Skeletal muscle satellite cell (primary cell): ENCODE data around the gene CMTM6. TPM values are rescaled to one million over a fixed set of nuclear protein-coding genes. Genes with fewer than 3 reads are reported as not detected.

Experiments used
- H3K27me3 ChIP-seq: 2 replicates; pipeline ENCODE4 v1.7.0; 2013; ENCODE audit warnings: low read length; ENCODE audit not compliant: control insufficient read depth, insufficient read depth
- H3K36me3 ChIP-seq: 2 replicates; pipeline ENCODE4 v1.7.0; 2013; ENCODE audit warnings: mild to moderate bottlenecking, control low read depth, low read length; ENCODE audit not compliant: insufficient read depth
- H3K4me1 ChIP-seq: 2 replicates; pipeline ENCODE4 v1.7.0; 2013; ENCODE audit warnings: low read length; ENCODE audit not compliant: control insufficient read depth, insufficient read depth
- H3K4me2 ChIP-seq: 2 replicates; pipeline ENCODE4 v1.7.0; 2013; ENCODE audit warnings: mild to moderate bottlenecking, low read length
- H3K4me3 ChIP-seq: 2 replicates; pipeline ENCODE4 v1.7.0; 2013; ENCODE audit warnings: low read length
- H3K9ac ChIP-seq: 2 replicates; pipeline ENCODE4 v1.7.0; 2013; ENCODE audit warnings: mild to moderate bottlenecking, low read depth, low read length, moderate library complexity
- H3K9me3 ChIP-seq: replicated peaks from 2 replicates; pipeline ENCODE4 v1.7.0; 2013; ENCODE audit warnings: mild to moderate bottlenecking, control low read depth, low read length
- small RNA-seq: library from RNA; depleted of rRNA; stranded (forward); fragments of <200 nt; gene quantifications from one replicate; pipeline ENCODE3, GENCODE V24; 2012

The CMTM6 gene

GRCh38 chr3:32437896-32438295 lies 64.8 kb downstream of the CMTM6 start:
- no peak overlapping the region for H3K4me2 ChIP-seq
- no peak overlapping the region for H3K9ac ChIP-seq
- H3K9me3 ChIP-seq = no peaks in the 10 kb centered on the region
- H3K27me3 ChIP-seq = no peaks in the 10 kb centered on the region
- peaks cover 12% of the 10 kb centered on the region for H3K4me1 ChIP-seq
- no peaks in the 10 kb centered on the region for H3K36me3 ChIP-seq
- no peak overlapping the region for H3K4me3 ChIP-seq

- Histone ChIP-seq H3K4me1 (peaks cover 11% of the 10 kb centered on the region), H3K9me3 (no peaks in the 10 kb centered on the region), H3K9ac (no peak overlapping the region), H3K4me2 (no peak overlapping the region), H3K36me3 (no peaks in the 10 kb centered on the region), H3K4me3 (no peak overlapping the region), H3K27me3 (no peaks in the 10 kb centered on the region)
These were observed 65.8 kb downstream of the CMTM6 start for GRCh38 chr3:32436816-32437189.

GRCh38 chr3:32435911-32436815 lies 66.5 kb downstream of the CMTM6 start:
- H3K9ac ChIP-seq = no peak overlapping the region
- H3K36me3 ChIP-seq = no peaks in the 10 kb centered on the region
- no peaks in the 10 kb centered on the region for H3K9me3 ChIP-seq
- no peak overlapping the region for H3K4me3 ChIP-seq
- peaks cover 11% of the 10 kb centered on the region for H3K4me1 ChIP-seq
- no peak overlapping the region for H3K4me2 ChIP-seq
- no peaks in the 10 kb centered on the region for H3K27me3 ChIP-seq

GRCh38 chr3:32434206-32434605 lies 68.4 kb downstream of the CMTM6 start:
- Histone ChIP-seq H3K9ac (no peak overlapping the region), H3K4me2 (no peak overlapping the region), H3K27me3 (no peaks in the 10 kb centered on the region), H3K4me1 (peaks cover 11% of the 10 kb centered on the region), H3K9me3 (no peaks in the 10 kb centered on the region), H3K36me3 (no peaks in the 10 kb centered on the region), H3K4me3 (no peak overlapping the region)

- Histone ChIP-seq H3K36me3 (no peaks in the 10 kb centered on the region), H3K27me3 (no peaks in the 10 kb centered on the region), H3K4me3 (no peak overlapping the region), H3K4me1 (peaks cover 11% of the 10 kb centered on the region), H3K9ac (no peak overlapping the region), H3K4me2 (peak overlapping the region; percentile 32), H3K9me3 (no peaks in the 10 kb centered on the region)
These were observed 69.7 kb downstream of the CMTM6 start for GRCh38 chr3:32432711-32433530.

- Histone ChIP-seq H3K9ac (no peak overlapping the region), H3K9me3 (no peaks in the 10 kb centered on the region), H3K27me3 (no peaks in the 10 kb centered on the region), H3K4me2 (no peak overlapping the region), H3K36me3 (no peaks in the 10 kb centered on the region), H3K4me1 (peaks cover 11% of the 10 kb centered on the region), H3K4me3 (no peak overlapping the region)
These were observed 70.5 kb downstream of the CMTM6 start for GRCh38 chr3:32432045-32432710.

- H3K27me3 ChIP-seq = no peaks in the 10 kb centered on the region
- no peaks in the 10 kb centered on the region for H3K36me3 ChIP-seq
- no peaks in the 10 kb centered on the region for H3K9me3 ChIP-seq
- no peak overlapping the region for H3K9ac ChIP-seq
- H3K4me1 ChIP-seq = peaks cover 11% of the 10 kb centered on the region
- H3K4me3 ChIP-seq = no peak overlapping the region
- H3K4me2 ChIP-seq = no peak overlapping the region
These were observed 71.2 kb downstream of the CMTM6 start for GRCh38 chr3:32431481-32431880.

Small RNA genes within 50 kb of the gene (small RNA-seq; reads per million reads assigned to genes)
- not detected for gene MIR548AY
